ENCODE results near the gene MRGPRE. TPM values are rescaled to one million over a fixed set of nuclear protein-coding genes. Genes with fewer than 3 reads are reported as not detected.
A peak's percentile ranks its signal among the peaks of the same experiment; 100 is the strongest.

Gene MRGPRE
- total RNA-seq, 2 donors from 2014 or later: not detected

DNA sequence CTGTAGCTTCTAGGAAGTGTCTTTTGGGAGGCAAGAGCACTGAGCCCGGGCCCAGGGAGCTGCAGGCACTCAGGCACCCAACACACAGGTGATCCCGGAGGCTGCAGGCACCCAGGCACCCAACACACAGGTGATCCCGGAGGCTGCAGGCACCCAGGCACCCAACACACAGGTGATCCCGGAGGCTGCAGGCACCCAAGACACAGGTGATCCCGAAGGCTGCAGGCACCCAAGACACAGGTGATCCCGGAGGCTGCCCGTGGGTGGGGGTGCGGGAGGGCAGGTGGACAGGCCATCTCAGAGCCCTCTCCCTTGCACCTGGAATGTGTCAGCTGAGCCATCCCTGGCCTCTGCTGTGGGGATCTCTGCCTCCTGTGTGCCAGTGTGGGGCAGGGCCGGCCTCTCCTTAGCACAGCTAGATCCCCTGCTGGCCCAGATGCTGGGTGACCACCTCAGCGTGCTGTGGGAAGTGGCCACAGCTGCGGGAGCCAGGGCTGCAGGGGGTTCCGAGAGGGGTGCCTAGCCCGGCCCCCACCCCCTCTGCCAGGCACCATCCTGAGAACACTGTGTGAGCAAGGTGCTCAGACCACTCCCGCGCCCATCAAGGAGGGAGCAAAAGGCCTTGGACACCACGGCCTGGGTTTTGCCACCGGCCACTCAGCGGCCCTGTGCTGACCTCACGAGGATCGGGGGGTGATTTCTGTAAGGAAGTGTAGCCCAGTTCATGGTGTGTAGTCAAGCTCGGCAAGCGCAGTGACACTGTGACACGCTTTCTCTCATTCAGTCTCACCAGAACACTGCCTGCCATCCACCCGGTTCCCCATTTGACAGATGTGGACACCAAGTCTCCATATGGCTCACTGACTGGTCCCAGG lies 27.8 kb downstream of the MRGPRE start:
- no peak for ATAC-seq
- H3K36me3 Mint-ChIP-seq: no peaks in the 10 kb centered on the region

GRCh38 chr11:3203221-3204043 lies 28.8 kb downstream of the MRGPRE start:
- Mint-ChIP-seq H3K9me3 (no peaks in the 10 kb centered on the region), H3K27ac (no peak overlapping the region), H3K36me3 (no peaks in the 10 kb centered on the region)
- ATAC-seq: no peak
- no peak for DNase-seq (ENCODE audit: low spot score in 2 of 2)

More for the DNA sequence above, 27.8 kb downstream of the MRGPRE start:
- Mint-ChIP-seq H3K9me3 (no peaks in the 10 kb centered on the region), H3K27ac (no peak overlapping the region)
- DNase-seq (ENCODE audit: low spot score in 2 of 2): no peak

DNA sequence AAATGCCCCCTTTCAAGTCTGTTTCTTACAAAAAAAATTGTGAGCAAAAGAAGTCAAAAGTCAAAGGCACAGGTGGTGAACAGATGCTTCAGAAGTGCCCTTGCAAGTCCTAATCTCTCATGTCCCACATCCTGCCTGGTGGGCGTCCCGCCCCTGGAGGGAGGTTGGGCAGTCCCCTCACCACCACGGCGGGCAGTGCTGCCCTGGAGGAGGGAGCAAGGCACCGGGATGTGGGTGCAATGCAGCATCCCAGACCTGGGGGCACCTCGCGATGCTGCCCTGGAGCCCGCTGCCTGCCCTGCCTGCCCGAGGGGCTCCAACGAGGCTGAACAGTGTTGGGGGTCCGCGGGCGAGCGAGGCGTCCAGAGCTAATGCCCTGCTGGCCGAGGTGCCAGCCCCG lies 29.5 kb downstream of the MRGPRE start:
- Mint-ChIP-seq H3K9me3 (no peaks in the 10 kb centered on the region), H3K27ac (no peak overlapping the region), H3K36me3 (no peaks in the 10 kb centered on the region)
- ATAC-seq (no peak), DNase-seq (ENCODE audit: low spot score in 2 of 2) (no peak)

- no peak for DNase-seq (ENCODE audit: low spot score in 2 of 2)
- no peaks in the 10 kb centered on the region for H3K9me3 Mint-ChIP-seq
- ATAC-seq: no peak
- no peaks in the 10 kb centered on the region for H3K36me3 Mint-ChIP-seq
- H3K27ac Mint-ChIP-seq: no peak overlapping the region
Measured at GRCh38 chr11:3202305-3202704, 29.9 kb downstream of the MRGPRE start.

GRCh38 chr11:3201677-3202181 lies 30.5 kb downstream of the MRGPRE start:
- DNase-seq (ENCODE audit: low spot score in 2 of 2) (no peak), ATAC-seq (no peak)
- H3K27ac Mint-ChIP-seq: no peak overlapping the region
- H3K9me3 Mint-ChIP-seq: no peaks in the 10 kb centered on the region
- no peaks in the 10 kb centered on the region for H3K36me3 Mint-ChIP-seq

GRCh38 chr11:3201112-3201581 lies 31.1 kb downstream of the MRGPRE start:
- ATAC-seq: no peak
- Mint-ChIP-seq H3K9me3 (no peaks in the 10 kb centered on the region), H3K36me3 (no peaks in the 10 kb centered on the region), H3K27ac (no peak overlapping the region)
- peak in 1 of 2 donors; percentile 52 for DNase-seq (ENCODE audit: low spot score in 2 of 2)

- Mint-ChIP-seq H3K36me3 (no peaks in the 10 kb centered on the region), H3K9me3 (no peaks in the 10 kb centered on the region), H3K27ac (no peak overlapping the region)
- DNase-seq (ENCODE audit: low spot score in 2 of 2) (no peak), ATAC-seq (no peak)
Measured at GRCh38 chr11:3200388-3201111, 31.7 kb downstream of the MRGPRE start.

- H3K36me3 Mint-ChIP-seq: no peaks in the 10 kb centered on the region
- ATAC-seq (no peak), DNase-seq (ENCODE audit: low spot score in 2 of 2) (no peak)
- no peak overlapping the region for H3K27ac Mint-ChIP-seq
- no peaks in the 10 kb centered on the region for H3K9me3 Mint-ChIP-seq
Measured at GRCh38 chr11:3199537-3200295, 32.5 kb downstream of the MRGPRE start.

GRCh38 chr11:3198815-3199214 lies 33.4 kb downstream of the MRGPRE start:
- DNase-seq (ENCODE audit: low spot score in 2 of 2) (no peak), ATAC-seq (no peak)

GRCh38 chr11:3197878-3198528 lies 34.2 kb downstream of the MRGPRE start:
- no peak for ATAC-seq
- no peaks in the 10 kb centered on the region for H3K9me3 Mint-ChIP-seq
- DNase-seq (ENCODE audit: low spot score in 2 of 2): no peak
- no peaks in the 10 kb centered on the region for H3K36me3 Mint-ChIP-seq
- no peak overlapping the region for H3K27ac Mint-ChIP-seq

More at GRCh38 chr11:3198815-3199214, 33.4 kb downstream of the MRGPRE start:
- Mint-ChIP-seq H3K27ac (no peak overlapping the region), H3K36me3 (no peaks in the 10 kb centered on the region), H3K9me3 (no peaks in the 10 kb centered on the region)

DNA sequence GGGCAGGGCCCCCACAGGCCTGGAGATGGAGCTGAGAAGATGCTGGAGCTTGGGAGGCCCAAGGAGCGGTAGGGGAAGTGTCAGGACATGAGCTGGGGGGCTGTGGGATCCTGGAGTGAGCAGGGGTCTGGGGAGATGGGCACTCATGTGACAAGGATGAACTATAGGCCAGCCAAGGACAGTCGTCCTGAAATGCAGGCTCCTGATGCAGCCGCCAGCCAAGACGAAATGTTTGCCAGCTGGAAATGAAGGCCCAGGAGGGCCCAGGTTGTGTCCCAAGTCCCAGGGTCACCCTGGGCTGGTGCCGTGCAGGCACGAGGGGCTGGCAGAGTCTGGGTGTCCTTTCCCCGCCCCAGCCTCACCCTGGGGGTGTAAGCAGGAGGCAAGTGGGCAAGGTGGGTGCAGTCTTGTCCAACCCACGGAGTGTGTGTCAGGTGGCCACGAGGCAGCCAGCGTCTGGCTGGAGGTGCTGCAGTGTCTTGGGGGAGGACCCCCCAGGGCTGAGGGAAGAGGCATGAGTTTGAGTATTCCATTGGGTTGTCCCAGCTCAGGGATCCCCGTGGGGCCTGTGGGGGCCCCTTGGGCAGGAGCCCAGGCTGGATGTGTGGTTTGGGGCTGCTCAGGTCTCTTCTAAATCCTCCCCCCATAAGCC lies 35.0 kb downstream of the MRGPRE start:
- ATAC-seq: no peak
- no peak for DNase-seq (ENCODE audit: low spot score in 2 of 2)
- H3K27ac Mint-ChIP-seq: no peak overlapping the region
- no peaks in the 10 kb centered on the region for H3K36me3 Mint-ChIP-seq
- H3K9me3 Mint-ChIP-seq: no peaks in the 10 kb centered on the region

DNA sequence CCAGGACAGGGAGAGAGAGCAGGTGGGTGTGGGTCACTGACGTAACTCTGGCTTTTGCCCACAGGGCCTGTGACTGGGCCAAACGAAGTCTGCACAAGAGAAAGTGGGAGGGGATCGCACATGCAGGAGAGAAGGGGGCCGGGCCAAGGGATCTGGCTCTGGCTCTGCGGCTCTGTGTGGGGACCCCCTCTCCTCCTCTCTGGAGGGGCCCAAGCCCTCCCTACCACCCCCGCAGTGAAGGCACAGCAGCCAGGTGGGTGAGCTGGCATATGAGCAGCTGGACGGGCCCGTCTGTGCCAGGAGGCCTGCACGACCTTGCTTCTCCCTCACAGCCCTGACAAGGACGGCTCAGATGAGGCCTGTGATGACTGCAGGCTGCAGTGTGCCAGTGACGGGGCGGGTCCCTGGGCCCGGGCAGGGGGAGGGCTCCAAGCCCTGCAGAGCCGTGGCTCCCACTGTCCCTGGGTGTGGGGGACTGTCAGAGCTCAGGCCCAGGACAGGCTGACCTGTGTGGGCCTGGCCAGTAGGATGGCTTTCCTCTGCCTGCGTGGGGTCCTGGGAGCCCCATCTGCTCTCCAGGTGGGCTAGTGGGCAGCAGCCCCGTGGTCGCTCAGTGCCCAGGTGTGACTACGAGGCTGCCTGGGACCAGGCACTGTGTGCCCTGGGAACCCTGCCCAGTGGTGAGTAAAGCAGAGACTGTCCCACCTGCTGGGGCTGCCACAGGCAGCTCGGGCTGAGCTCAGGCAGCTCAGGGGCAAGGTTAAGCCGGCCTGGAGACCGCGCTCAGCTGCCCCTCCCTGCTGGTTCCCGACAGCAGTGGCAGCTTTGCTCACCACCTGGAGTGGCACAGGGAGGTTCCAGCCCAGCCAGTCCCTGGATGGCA lies 35.8 kb downstream of the MRGPRE start:
- H3K27ac Mint-ChIP-seq: no peak overlapping the region
- no peaks in the 10 kb centered on the region for H3K36me3 Mint-ChIP-seq
- no peaks in the 10 kb centered on the region for H3K9me3 Mint-ChIP-seq
- DNase-seq (ENCODE audit: low spot score in 2 of 2): no peak
- ATAC-seq: no peak

DNA sequence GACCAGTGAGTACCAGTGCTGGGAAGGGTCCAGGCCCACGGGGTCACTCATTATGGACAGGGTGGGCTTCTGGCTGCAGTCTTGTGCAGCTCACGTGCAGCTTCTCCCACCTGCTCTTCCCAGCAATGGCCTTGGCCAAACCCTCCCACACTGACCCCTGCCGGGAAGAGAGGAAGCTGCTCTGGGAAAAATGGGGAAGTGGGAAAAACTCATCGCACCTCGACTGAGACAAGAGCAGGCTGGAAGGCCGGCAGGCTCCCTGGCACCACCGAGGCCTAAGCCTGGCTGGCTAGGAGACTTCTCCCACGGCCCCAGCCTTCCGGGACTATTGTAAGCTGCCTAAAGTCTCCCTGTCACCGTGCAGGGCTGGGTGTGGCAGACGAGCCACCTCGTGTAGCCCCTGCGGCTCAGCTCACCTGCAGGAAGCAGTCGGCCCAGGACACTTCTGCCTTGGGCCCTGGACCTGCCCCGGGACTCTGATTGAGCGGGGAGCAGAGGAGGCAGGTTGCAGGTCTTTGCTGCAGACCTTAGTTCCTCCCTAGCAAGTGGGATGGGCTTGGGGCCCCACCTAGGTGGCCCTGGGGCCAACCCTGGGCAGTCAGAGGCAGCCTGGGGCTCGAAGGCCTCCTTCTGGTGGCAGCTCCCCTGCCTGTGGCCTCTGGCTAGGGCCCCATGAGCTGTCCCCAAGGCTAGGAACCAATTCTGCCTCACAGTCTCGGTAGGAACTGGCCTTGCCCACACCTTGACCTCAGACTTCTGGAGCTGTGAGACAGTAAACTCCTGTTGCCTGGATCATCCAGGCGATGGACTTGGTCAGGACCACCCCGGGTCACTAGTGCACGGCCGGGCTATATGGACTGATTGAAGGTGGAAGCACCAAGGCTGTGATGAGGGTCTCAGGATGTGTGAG lies 36.7 kb downstream of the MRGPRE start:
- ATAC-seq (no peak), DNase-seq (ENCODE audit: low spot score in 2 of 2) (no peak)
- Mint-ChIP-seq H3K27ac (no peak overlapping the region), H3K9me3 (no peaks in the 10 kb centered on the region), H3K36me3 (no peaks in the 10 kb centered on the region)

All from activated naive CD4-positive, alpha-beta T cell treated with anti-CD3 and anti-CD28 coated beads, Interleukin-2, amount 50 U/mL, for 72 hours (primary cell).